Measurements from ENCODE around the gene SCG3. TPM values are rescaled to one million over a fixed set of nuclear protein-coding genes. Genes with fewer than 3 reads are reported as not detected.

The SCG3 gene
- total RNA-seq, 2 donors from 2014 or later = not detected

DNA sequence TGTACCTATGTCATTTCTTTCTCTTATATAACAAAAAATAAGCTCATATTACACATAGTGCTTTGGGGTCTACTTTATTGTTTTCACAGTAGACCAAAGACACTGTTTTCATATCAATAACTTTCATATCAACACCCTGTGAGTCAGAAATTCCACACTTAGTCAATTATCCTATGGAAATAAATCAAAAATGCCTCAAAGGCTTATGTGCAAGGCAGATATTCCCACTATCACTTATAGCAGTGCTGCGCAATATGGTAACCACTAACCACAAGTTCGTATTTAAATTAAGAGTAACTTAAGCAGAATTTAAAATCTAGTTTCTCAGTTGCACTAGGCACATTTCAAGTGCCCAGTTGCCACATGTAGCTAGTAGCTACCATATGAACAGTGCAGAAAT, 15.9 kb downstream of the SCG3 start:
- no peak overlapping the region for H3K27ac Mint-ChIP-seq
- ATAC-seq (replicated peaks in 1 of 2) (no peak), DNase-seq (no peak)
- no peaks in the 10 kb centered on the region for H3K36me3 Mint-ChIP-seq (ENCODE audit: insufficient read depth in 2 of 2)
- H3K27me3 Mint-ChIP-seq (ENCODE audit: low read depth) = peaks cover 28% of the 10 kb centered on the region
- H3K4me1 Mint-ChIP-seq (ENCODE audit: low read depth) = peaks cover 3% of the 10 kb centered on the region
- H3K4me3 Mint-ChIP-seq = no peak overlapping the region
- H3K9me3 Mint-ChIP-seq = no peaks in the 10 kb centered on the region

DNA sequence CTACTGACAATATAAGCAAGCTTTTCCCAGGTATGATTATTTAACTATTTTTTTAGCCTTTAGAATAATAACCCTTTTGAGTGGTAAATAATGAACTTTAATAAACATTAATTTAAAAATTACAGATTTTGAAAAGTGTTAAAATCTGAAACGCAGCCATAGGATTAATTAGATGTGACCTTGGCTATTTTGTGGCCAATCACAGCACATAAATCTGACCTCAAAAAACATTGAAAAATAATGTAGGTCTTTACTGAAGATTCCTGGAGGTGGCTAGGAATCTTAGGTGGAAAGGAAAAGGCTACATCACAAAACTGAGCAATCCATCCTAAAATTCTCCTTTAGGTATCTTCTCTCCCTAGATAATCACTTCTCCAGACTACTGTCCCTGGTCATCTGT, 18.1 kb downstream of the SCG3 start:
- Mint-ChIP-seq H3K36me3 (ENCODE audit: insufficient read depth in 2 of 2) (no peaks in the 10 kb centered on the region), H3K4me3 (no peak overlapping the region), H3K27ac (no peak overlapping the region), H3K9me3 (no peaks in the 10 kb centered on the region), H3K4me1 (ENCODE audit: low read depth) (no peaks in the 10 kb centered on the region), H3K27me3 (ENCODE audit: low read depth) (peaks cover 23% of the 10 kb centered on the region)
- ATAC-seq (replicated peaks in 1 of 2) = no peak
- no peak for DNase-seq

DNA sequence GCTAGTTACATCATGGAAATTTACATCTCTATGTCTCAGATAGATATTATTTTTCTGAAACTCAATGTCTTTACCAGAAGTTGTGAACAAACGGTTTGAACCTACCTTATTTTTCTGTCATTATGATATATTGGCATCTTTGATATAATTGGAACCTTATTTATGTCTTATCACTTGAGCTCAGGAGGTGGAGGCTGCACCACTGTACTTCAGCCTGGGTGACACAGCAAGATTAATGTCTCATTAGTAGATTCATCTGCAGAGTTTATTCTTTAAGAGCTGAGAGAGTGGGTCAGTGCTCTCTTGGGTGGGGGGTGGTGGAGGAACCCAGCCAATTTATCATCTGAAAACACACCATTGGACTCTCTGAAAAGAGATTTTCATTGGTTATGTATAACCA, 21.4 kb downstream of the SCG3 start:
- Mint-ChIP-seq H3K4me3 (no peak overlapping the region), H3K36me3 (ENCODE audit: insufficient read depth in 2 of 2) (no peaks in the 10 kb centered on the region), H3K27ac (no peak overlapping the region), H3K4me1 (ENCODE audit: low read depth) (no peaks in the 10 kb centered on the region), H3K9me3 (no peaks in the 10 kb centered on the region), H3K27me3 (ENCODE audit: low read depth) (peaks cover 23% of the 10 kb centered on the region)
- DNase-seq (no peak), ATAC-seq (replicated peaks in 1 of 2) (no peak)

DNA sequence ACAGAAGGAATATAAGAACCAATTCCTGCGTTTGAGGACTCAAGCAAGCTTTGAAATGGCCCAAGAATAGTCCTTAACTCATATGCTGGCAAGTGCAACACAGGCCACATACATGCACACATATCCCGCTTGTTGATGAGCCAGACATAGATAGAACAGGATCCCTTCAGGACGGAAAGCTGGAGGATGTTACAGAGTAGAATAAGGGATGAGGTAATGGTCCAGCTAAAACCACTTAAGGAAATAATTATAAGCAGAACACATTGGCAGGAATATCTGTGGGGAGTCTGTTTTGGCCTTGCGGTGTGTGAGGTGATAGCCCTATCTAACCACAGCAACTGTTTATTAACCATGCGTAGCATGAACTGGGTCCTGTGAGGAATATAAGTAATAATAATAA, 25.0 kb downstream of the SCG3 start:
- Mint-ChIP-seq H3K9me3 (no peaks in the 10 kb centered on the region), H3K4me3 (no peak overlapping the region)

DNA sequence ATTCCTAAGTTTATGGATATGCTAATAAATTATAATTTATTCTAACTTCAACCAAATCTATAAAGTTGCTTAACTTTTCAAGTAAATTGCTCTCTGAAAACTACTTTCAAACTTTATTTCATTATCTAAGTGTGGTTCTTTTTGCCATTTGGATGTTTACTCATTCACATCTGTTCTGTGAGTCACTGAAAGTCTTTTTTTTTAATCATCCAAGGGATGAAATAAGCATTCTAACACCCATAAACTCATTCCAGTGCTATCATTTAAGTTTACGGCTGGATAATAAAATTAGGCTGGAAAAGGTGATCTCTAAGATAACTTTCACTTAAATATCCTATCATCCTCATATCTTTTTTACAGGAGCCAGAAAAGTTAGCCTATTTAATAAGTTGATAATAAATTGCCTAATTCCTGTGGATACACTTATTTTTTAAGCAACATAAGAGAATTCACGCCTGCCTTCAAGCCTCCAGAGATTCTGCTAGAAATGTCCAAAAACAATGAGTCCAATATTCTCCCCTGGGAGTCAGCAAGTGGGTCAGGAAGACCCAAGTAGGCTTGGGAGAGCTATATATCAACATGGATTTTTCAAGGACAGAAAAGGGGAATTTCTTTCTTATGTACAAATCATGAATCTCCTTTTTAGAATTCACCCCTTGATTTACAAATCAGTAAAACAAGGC, 25.8 kb downstream of the SCG3 start:
- DNase-seq = no peak
- no peaks in the 10 kb centered on the region for H3K27me3 Mint-ChIP-seq (ENCODE audit: low read depth)
- no peaks in the 10 kb centered on the region for H3K4me1 Mint-ChIP-seq (ENCODE audit: low read depth)
- no peak overlapping the region for H3K27ac Mint-ChIP-seq
- H3K36me3 Mint-ChIP-seq (ENCODE audit: insufficient read depth in 2 of 2) = no peaks in the 10 kb centered on the region
- no peak overlapping the region for H3K4me3 Mint-ChIP-seq
- H3K9me3 Mint-ChIP-seq = no peaks in the 10 kb centered on the region
- ATAC-seq (replicated peaks in 1 of 2) = no peak

More for the DNA sequence above, 25.0 kb downstream of the SCG3 start:
- DNase-seq (no peak), ATAC-seq (replicated peaks in 1 of 2) (no peak)
- Mint-ChIP-seq H3K27ac (no peak overlapping the region), H3K27me3 (ENCODE audit: low read depth) (no peaks in the 10 kb centered on the region), H3K4me1 (ENCODE audit: low read depth) (no peaks in the 10 kb centered on the region), H3K36me3 (ENCODE audit: insufficient read depth in 2 of 2) (no peaks in the 10 kb centered on the region)

DNA sequence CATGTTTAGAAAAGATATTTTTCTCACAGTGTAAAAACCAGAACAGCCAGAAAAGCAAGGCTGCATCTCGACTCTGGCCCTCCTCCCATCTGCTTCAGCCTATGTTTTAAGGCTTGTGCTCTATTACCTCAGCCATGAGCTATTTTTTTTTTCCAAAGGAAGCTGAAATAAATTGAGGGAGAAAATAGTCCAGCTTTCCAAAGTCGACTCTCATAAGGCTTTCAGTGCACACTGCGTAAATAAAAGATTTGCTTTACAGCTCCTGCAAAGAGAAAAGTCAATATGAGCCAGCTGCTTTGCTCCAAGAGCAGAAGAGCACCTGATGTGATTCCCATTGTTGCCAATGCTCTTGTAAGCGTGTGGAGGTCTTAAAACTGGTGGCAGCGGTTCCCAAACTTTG, 26.7 kb downstream of the SCG3 start:
- Mint-ChIP-seq H3K27ac (no peak overlapping the region), H3K9me3 (no peaks in the 10 kb centered on the region), H3K4me3 (no peak overlapping the region), H3K36me3 (ENCODE audit: insufficient read depth in 2 of 2) (no peaks in the 10 kb centered on the region), H3K27me3 (ENCODE audit: low read depth) (no peaks in the 10 kb centered on the region), H3K4me1 (ENCODE audit: low read depth) (no peaks in the 10 kb centered on the region)
- DNase-seq = no peak
- no peak for ATAC-seq (replicated peaks in 1 of 2)

DNA sequence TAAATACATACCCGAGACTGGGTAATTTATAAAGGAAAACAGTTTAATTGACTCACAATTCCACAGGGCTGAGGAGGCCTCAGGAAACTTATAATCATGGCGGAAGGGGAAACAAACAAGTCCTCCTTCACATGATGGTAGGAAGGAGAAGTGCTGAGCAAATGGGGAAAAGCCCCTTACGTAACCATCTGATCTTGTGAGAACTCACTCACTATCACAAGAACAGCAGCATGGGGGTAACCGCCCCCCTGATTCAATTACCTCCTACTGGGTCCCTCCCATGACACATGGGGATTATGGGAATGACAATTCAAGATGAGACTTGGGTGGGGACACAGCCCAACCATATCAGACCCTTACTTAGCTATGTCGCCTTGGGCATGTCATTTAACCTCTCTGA, 27.7 kb downstream of the SCG3 start:
- H3K4me1 Mint-ChIP-seq (ENCODE audit: low read depth) = no peaks in the 10 kb centered on the region

DNA sequence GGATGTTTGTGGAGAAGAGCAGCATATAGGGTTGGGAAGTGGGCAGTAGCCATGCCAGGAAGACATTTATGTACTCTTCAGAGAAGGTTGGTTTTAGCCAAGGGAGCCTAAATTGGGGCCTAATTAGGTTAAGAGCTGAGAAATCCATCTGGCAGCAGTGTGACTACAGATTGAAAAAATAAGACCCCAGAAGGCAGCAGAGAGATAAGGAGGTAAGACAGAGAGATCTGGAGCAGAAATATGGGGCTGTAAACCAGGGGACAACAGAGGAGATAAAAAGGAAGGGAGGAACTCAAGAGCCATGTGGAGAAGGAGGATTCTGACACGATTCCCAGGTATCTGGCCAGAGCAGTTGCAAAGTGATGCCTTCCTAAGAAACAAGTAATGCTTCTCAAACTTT, 32.9 kb downstream of the SCG3 start:
- no peaks in the 10 kb centered on the region for H3K4me1 Mint-ChIP-seq (ENCODE audit: low read depth)
- H3K27ac Mint-ChIP-seq = no peak overlapping the region
- no peaks in the 10 kb centered on the region for H3K36me3 Mint-ChIP-seq (ENCODE audit: insufficient read depth in 2 of 2)
- H3K4me3 Mint-ChIP-seq = no peak overlapping the region
- DNase-seq (no peak), ATAC-seq (replicated peaks in 1 of 2) (no peak)
- no peaks in the 10 kb centered on the region for H3K27me3 Mint-ChIP-seq (ENCODE audit: low read depth)
- no peaks in the 10 kb centered on the region for H3K9me3 Mint-ChIP-seq

More for the DNA sequence above, 27.7 kb downstream of the SCG3 start:
- no peak overlapping the region for H3K27ac Mint-ChIP-seq
- no peak for ATAC-seq (replicated peaks in 1 of 2)
- H3K36me3 Mint-ChIP-seq (ENCODE audit: insufficient read depth in 2 of 2) = no peaks in the 10 kb centered on the region
- no peaks in the 10 kb centered on the region for H3K9me3 Mint-ChIP-seq
- no peak for DNase-seq
- H3K4me3 Mint-ChIP-seq = no peak overlapping the region
- no peaks in the 10 kb centered on the region for H3K27me3 Mint-ChIP-seq (ENCODE audit: low read depth)

DNA sequence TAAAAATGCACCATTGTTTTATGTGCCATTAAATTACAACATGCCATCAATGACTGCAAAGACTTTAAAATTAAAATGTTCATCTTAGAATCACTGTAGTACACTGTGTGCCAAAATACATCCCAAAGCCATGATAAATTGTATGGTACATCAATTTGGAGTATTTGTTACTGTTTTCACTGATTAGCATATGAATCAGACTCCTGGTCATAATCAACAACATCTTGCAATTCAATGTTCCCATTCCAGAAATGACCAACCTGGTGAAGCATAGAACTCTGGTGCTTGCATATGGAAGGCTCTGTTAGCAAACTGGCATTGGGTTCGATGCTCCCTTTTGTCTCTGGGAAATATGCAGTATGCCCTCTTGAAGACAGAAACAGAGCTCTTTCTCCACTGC, 33.6 kb downstream of the SCG3 start:
- no peak overlapping the region for H3K4me3 Mint-ChIP-seq
- DNase-seq (no peak), ATAC-seq (replicated peaks in 1 of 2) (no peak)
- no peaks in the 10 kb centered on the region for H3K4me1 Mint-ChIP-seq (ENCODE audit: low read depth)
- no peak overlapping the region for H3K27ac Mint-ChIP-seq
- no peaks in the 10 kb centered on the region for H3K36me3 Mint-ChIP-seq (ENCODE audit: insufficient read depth in 2 of 2)
- no peaks in the 10 kb centered on the region for H3K27me3 Mint-ChIP-seq (ENCODE audit: low read depth)
- no peaks in the 10 kb centered on the region for H3K9me3 Mint-ChIP-seq

DNA sequence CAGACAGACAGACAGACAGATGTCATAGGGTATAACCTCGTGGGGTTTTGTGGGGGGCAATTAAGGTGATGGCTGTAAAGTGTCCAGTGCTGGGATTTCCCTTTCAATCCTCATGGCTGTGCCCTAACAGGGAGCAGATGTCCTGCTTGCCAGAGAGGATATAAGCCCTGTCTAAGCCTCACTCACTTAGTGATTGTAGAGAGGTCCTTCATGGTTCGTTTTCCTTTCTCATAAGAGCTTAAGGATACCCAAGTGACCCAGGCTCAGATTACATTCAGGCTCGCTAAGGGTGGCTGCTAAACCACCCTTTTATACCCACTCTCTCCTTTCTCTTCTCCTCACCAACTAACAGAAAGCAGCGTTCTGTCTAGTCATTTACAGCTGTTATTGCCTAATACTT, 36.9 kb downstream of the SCG3 start:
- Mint-ChIP-seq H3K27me3 (ENCODE audit: low read depth) (no peaks in the 10 kb centered on the region), H3K36me3 (ENCODE audit: insufficient read depth in 2 of 2) (peaks cover 0 to 2% of the 10 kb centered on the region in 2 donors), H3K9me3 (no peaks in the 10 kb centered on the region), H3K4me3 (no peak overlapping the region), H3K4me1 (ENCODE audit: low read depth) (peaks cover 15% of the 10 kb centered on the region), H3K27ac (no peak overlapping the region)
- no peak for DNase-seq
- ATAC-seq (replicated peaks in 1 of 2) = no peak

DNA sequence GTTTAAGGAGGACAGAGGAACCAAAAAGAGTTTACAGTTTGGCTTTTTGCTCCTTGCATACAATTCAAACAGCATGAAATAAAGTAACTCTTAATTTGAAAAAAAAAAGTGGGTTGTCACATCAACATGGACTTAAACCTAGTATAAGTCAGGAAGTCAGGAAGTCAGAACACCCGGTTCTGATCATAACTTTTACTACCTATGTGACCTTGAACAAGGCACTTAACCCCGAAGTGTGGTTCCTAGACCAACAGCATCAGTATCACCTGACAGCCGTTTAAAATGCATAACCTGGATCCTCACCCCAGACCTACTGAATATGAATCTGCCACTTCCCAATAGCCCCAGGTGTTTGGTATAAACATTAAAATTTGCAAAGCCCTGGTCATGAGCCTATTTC, 37.4 kb downstream of the SCG3 start:
- Mint-ChIP-seq H3K4me1 (ENCODE audit: low read depth) (peaks cover 15% of the 10 kb centered on the region), H3K36me3 (ENCODE audit: insufficient read depth in 2 of 2) (peaks cover 0 to 2% of the 10 kb centered on the region in 2 donors), H3K27me3 (ENCODE audit: low read depth) (no peaks in the 10 kb centered on the region), H3K27ac (no peak overlapping the region), H3K4me3 (no peak overlapping the region), H3K9me3 (no peaks in the 10 kb centered on the region)
- DNase-seq (no peak), ATAC-seq (replicated peaks in 1 of 2) (no peak)

DNA sequence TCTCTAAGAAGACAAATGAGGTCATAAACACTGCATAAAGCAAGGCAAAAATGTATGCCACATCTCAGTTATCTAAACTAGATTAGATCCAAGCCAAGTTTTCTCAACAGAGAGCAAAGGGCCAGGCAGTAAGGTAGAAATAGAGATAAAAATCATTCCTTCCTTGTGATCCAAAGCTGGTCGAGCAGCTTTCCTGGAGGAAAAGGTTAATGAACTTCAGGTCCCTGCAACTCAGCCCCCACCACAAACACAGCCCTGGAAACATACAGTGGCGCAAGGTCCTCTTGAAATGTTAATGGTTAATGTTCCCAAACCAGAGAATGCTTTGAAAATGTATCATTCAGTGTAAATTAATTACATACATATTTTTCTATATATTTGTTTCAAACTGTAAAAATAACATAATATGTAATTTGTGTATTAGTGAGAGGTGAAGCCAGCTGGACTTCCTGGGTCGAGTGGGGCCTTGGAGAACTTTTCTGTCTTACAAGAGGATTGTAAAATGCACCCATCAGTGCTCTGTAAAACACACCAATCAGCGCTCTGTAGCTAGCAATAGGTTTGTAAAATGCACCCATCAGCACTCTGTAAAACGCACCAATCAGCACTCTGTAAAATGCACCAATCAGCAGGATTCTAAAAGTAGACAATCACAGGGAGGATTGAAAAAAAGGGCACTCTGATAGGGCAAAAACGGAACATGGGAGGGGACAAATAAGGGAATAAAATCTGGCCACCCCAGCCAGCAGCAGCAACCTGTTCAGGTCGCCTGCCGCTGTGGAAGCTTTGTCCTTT, 39.1 kb downstream of the SCG3 start:
- Mint-ChIP-seq H3K4me1 (ENCODE audit: low read depth) (peaks cover 27% of the 10 kb centered on the region), H3K9me3 (no peaks in the 10 kb centered on the region), H3K36me3 (ENCODE audit: insufficient read depth in 2 of 2) (peaks cover 0 to 4% of the 10 kb centered on the region in 2 donors), H3K27me3 (ENCODE audit: low read depth) (no peaks in the 10 kb centered on the region), H3K27ac (no peak overlapping the region), H3K4me3 (no peak overlapping the region)
- no peak for DNase-seq
- no peak for ATAC-seq (replicated peaks in 1 of 2)

DNA sequence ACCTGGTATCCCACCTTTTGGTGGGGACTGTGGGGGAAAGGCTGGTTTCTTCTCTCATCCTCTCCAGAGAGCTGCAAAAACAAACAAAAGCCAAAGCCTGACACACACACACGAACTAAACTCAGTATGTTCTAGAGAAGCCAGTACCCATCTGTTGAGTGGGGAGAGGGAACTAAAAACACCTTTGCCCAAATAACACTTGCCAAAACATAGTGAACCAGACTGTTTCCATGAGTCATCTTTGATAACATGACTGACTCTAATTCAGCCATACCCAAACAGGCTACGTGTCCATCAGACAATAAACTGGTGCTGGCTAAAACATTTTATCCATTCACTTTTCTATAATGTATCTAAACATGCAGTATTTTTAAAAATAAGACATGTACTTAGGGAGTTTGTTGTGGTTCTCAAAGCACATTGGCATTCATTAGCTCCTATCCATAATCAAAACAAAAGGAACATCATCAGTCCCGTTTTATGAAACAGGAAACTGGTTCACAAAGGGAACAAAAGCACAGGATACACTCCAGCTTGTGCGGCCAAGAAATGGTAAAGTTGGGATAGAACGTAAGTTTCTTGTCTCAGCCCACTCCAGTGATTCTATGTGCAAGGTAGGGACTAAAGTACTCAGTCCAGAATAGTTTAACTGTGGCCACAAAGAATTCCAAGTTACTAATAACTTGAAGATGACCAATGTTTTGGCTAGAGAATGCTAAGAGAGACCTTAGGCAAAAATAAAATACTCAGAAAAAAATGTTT, 40.1 kb downstream of the SCG3 start:
- DNase-seq (no peak), ATAC-seq (replicated peaks in 1 of 2) (peak in 1 of 2 donors; percentile 33)
- H3K4me3 Mint-ChIP-seq = no peak overlapping the region
- no peak overlapping the region for H3K27ac Mint-ChIP-seq
- peaks cover 0 to 4% of the 10 kb centered on the region in 2 donors for H3K36me3 Mint-ChIP-seq (ENCODE audit: insufficient read depth in 2 of 2)
- H3K4me1 Mint-ChIP-seq (ENCODE audit: low read depth) = peaks cover 34% of the 10 kb centered on the region
- H3K9me3 Mint-ChIP-seq = no peaks in the 10 kb centered on the region
- H3K27me3 Mint-ChIP-seq (ENCODE audit: low read depth) = no peaks in the 10 kb centered on the region

Data from activated T-cell treated with anti-CD3 and anti-CD28 coated beads, Interleukin-2, amount 50 U/mL, for 72 hours (primary cell).